Osteocyte (in vitro differentiated cells): ENCODE results near the gene AURKAIP1. TPM values are rescaled to one million over a fixed set of nuclear protein-coding genes. Genes with fewer than 3 reads are reported as not detected.
"Not testable (repeated sequence)": the region's sequence is repeated elsewhere in the genome, so short reads cannot be mapped to it uniquely, and the experiment has no call there.

Source experiments
- DNase-seq: peaks from one replicate; pipeline ENCODE4 v3.0.0; 2021; ENCODE audit warnings: mixed read lengths; ENCODE audit not compliant: unreplicated experiment; ENCODE audit errors: extremely low spot score
- H3K27ac Mint-ChIP-seq: one replicate; pipeline ENCODE4 v1.8.0; 2021; ENCODE audit warnings: mild to moderate bottlenecking, mixed read lengths; ENCODE audit not compliant: unreplicated experiment
- H3K27me3 Mint-ChIP-seq: one replicate; pipeline ENCODE4 v1.8.0; 2021; ENCODE audit warnings: mixed read lengths; ENCODE audit not compliant: unreplicated experiment
- H3K36me3 Mint-ChIP-seq: one replicate; pipeline ENCODE4 v1.8.0; 2021; ENCODE audit warnings: mixed read lengths; ENCODE audit not compliant: unreplicated experiment
- H3K4me1 Mint-ChIP-seq: one replicate; pipeline ENCODE4 v1.8.0; 2021; ENCODE audit warnings: mixed read lengths; ENCODE audit not compliant: unreplicated experiment
- H3K4me3 Mint-ChIP-seq: one replicate; pipeline ENCODE4 v1.8.0; 2021; ENCODE audit warnings: mild to moderate bottlenecking, moderate library complexity, mixed read lengths; ENCODE audit not compliant: unreplicated experiment
- H3K9me3 Mint-ChIP-seq: one replicate; pipeline ENCODE4 v1.8.0; 2021; ENCODE audit warnings: mixed read lengths; ENCODE audit not compliant: unreplicated experiment
- CTCF ChIP-seq: fragments of 200-600 bp; sonication (generic); IDR thresholded peaks from 2 replicates; pipeline ENCODE4 v1.5.0; 2021; ENCODE audit warnings: antibody characterized with exemption, mild to moderate bottlenecking, moderate library complexity
- total RNA-seq: library from RNA; stranded (reverse); gene quantifications from 2 replicates; pipeline ENCODE4 v1.2.1, GENCODE V29; 2021

Gene AURKAIP1
- total RNA-seq, 1 donor from 2014 or later, result 116 TPM

- H3K27ac Mint-ChIP-seq, result peak overlapping the region; percentile 77
- H3K4me3 Mint-ChIP-seq, result peak overlapping the region; percentile 80
- no peak for DNase-seq
- H3K27me3 Mint-ChIP-seq, result no peaks in the 10 kb centered on the region
- TF ChIP-seq CTCF, result peak; percentile 8
- peaks cover 13% of the 10 kb centered on the region for H3K36me3 Mint-ChIP-seq
- peaks cover 7% of the 10 kb centered on the region for H3K9me3 Mint-ChIP-seq
- H3K4me1 Mint-ChIP-seq, result peaks cover 24% of the 10 kb centered on the region
Measured at GRCh38 chr1:1407636-1408318, 32.8 kb upstream of the AURKAIP1 start.

- Mint-ChIP-seq H3K4me3 (peak within 1 kb of the TSS; percentile 86), H3K36me3 (peaks cover 17% of the 10 kb centered on the region)
Measured at GRCh38 chr1:1406821-1407635, 32.0 kb upstream of the AURKAIP1 start, which contains the start of gene MRPL20. TSS of gene MRPL20 (minus strand) at chr1:1407293. CDS start at chr1:1407217, 76 bp downstream.

GRCh38 chr1:1406101-1406820 lies 31.3 kb upstream of the AURKAIP1 start:
- H3K4me1 Mint-ChIP-seq, result peaks cover 31% of the 10 kb centered on the region
- no peak for DNase-seq
- H3K9me3 Mint-ChIP-seq, result no peaks in the 10 kb centered on the region
- TF ChIP-seq CTCF, result no peak
- peak overlapping the region; percentile 54 for H3K27ac Mint-ChIP-seq
- H3K27me3 Mint-ChIP-seq, result no peaks in the 10 kb centered on the region
- H3K36me3 Mint-ChIP-seq, result peaks cover 22% of the 10 kb centered on the region
- H3K4me3 Mint-ChIP-seq, result peak overlapping the region; percentile 86

More at GRCh38 chr1:1406821-1407635, 32.0 kb upstream of the AURKAIP1 start, which contains the start of gene MRPL20:
- H3K27me3 Mint-ChIP-seq, result no peaks in the 10 kb centered on the region
- TF ChIP-seq CTCF, result no peak
- peak; percentile 94 for DNase-seq
- peaks cover 26% of the 10 kb centered on the region for H3K4me1 Mint-ChIP-seq
- H3K27ac Mint-ChIP-seq, result peak within 1 kb of the TSS; percentile 83
- H3K9me3 Mint-ChIP-seq, result no peaks in the 10 kb centered on the region

GRCh38 chr1:1403653-1404052 lies 28.6 kb upstream of the AURKAIP1 start:
- Mint-ChIP-seq H3K9me3 (no peaks in the 10 kb centered on the region), H3K4me1 (peaks cover 37% of the 10 kb centered on the region), H3K27me3 (no peaks in the 10 kb centered on the region), H3K36me3 (peaks cover 26% of the 10 kb centered on the region), H3K4me3 (no peak overlapping the region), H3K27ac (peak overlapping the region; percentile 55)
- TF ChIP-seq CTCF, result no peak
- DNase-seq, result no peak

- not testable (repeated sequence) for DNase-seq, H3K9me3 Mint-ChIP-seq, H3K4me3 Mint-ChIP-seq, H3K27me3 Mint-ChIP-seq, H3K27ac Mint-ChIP-seq
- Mint-ChIP-seq H3K4me1 (peaks cover 36% of the 10 kb centered on the region), H3K36me3 (peaks cover 26% of the 10 kb centered on the region)
Measured at GRCh38 chr1:1402901-1403392, 27.9 kb upstream of the AURKAIP1 start.
